Retinal pigment epithelial cell (primary cell): ENCODE results near the gene ABR.

ENCODE experiments used
- DNase-seq: peaks from one replicate; pipeline ENCODE4 v3.0.0-alpha.2; 2010; ENCODE audit warnings: low read depth
- H3K4me3 ChIP-seq: 2 replicates; pipeline ENCODE4 v1.5.1; 2011; ENCODE audit warnings: mild to moderate bottlenecking, low read length, control low read depth, moderate library complexity
- TF ChIP-seq, protein P1 (sequence below): conservative IDR thresholded peaks from 2 replicates; pipeline ENCODE4 v1.5.1; 2011; ENCODE audit warnings: low read depth, low read length, control low read depth, inconsistent platforms

Gene ABR

DNA sequence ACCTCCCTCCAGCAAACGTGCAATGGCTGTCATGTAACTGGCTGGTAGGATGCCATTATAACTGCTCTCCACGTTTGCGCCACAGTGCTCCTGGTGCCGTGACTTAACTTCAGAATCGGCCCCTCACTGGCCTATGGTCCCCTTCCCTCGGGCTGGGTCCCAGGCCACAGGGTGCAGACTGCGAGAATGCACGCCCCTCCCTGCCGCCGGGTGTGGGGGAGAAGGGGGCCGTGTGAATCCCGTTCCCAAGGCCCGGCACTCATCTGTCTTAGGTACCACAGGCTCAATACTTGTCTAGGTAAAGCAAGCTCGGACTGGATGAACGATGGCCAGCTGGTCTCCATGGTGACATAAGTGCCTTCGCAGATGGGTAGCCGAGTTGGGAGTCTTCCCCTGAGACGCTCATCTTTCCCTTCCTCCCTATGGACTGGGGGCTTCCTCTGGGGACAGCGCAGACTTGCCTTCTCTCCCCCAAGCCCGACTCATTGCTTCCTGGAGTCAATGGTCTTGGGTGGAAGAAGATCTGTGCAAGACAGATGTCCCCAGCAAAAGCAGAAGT, 145.1 kb downstream of the ABR start:
- no peak for DNase-seq
- no peak overlapping the region for H3K4me3 ChIP-seq
- TF ChIP-seq, protein P1, sequence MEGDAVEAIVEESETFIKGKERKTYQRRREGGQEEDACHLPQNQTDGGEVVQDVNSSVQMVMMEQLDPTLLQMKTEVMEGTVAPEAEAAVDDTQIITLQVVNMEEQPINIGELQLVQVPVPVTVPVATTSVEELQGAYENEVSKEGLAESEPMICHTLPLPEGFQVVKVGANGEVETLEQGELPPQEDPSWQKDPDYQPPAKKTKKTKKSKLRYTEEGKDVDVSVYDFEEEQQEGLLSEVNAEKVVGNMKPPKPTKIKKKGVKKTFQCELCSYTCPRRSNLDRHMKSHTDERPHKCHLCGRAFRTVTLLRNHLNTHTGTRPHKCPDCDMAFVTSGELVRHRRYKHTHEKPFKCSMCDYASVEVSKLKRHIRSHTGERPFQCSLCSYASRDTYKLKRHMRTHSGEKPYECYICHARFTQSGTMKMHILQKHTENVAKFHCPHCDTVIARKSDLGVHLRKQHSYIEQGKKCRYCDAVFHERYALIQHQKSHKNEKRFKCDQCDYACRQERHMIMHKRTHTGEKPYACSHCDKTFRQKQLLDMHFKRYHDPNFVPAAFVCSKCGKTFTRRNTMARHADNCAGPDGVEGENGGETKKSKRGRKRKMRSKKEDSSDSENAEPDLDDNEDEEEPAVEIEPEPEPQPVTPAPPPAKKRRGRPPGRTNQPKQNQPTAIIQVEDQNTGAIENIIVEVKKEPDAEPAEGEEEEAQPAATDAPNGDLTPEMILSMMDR, result no peak

DNA sequence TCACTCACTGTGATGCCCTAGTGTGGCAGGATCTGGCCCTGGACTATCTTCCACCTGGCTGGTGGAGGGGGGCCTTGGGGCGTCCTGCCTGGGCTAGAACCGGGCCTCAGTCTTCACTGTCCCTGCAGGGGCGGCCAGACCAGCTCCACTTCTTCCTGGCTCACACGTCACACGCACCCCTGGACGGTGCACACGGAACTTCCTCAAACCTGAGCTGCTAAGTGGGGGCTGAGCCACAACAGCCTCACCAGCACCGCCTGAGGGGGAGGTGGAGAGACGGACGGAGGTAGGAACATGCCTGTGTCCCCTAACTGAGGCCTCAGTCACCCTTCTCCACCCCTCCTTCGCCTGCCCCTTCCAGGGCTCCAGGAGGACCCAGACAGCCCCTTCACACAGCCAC, 146.3 kb downstream of the ABR start:
- TF ChIP-seq, protein P1, result no peak
- no peak for DNase-seq
- no peak overlapping the region for H3K4me3 ChIP-seq

DNA sequence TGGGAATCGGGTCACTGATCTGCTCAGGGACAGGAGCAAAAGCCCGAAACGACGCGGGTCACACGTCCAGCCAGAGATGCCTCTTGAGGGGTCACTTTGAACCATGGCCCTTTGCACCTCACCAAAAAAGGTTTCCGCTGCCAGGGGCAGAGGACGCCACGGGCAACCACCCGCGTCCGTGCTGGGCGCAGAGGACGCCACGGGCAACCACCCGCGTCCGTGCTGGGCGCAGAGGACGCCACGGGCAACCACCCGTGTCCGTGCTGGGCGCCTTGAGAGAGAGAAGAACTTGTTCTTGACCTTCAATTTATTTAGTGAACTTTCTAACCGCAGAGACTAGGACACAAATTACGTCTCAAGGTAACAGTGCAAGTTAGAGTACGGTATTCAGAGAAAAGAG, 147.4 kb downstream of the ABR start:
- TF ChIP-seq, protein P1, result no peak
- no peak for DNase-seq
- H3K4me3 ChIP-seq, result peak overlapping the region; percentile 31

GRCh38 chr17:1031711-1032110, 148.1 kb downstream of the ABR start:
- H3K4me3 ChIP-seq, result peak overlapping the region; percentile 74
- TF ChIP-seq, protein P1, result no peak
- DNase-seq, result no peak

- TF ChIP-seq, protein P1, result no peak
- DNase-seq, result no peak
- H3K4me3 ChIP-seq, result peak overlapping the region; percentile 74
Observed at GRCh38 chr17:1030684-1031532, 148.9 kb downstream of the ABR start.

GRCh38 chr17:1029922-1030644, 149.7 kb downstream of the ABR start:
- TF ChIP-seq, protein P1, result no peak
- peak overlapping the region; percentile 74 for H3K4me3 ChIP-seq
- no peak for DNase-seq
